Stimulated activated naive CD8-positive, alpha-beta T cell treated with anti-CD3 and anti-CD28 coated beads, Interleukin-15, amount 100 ng/mL, for 72 hours (primary cell): ENCODE measurements around the gene SLC35G2.
A peak's percentile ranks its signal among the peaks of the same experiment; 100 is the strongest.
"Not testable (repeated sequence)": the region's sequence is repeated elsewhere in the genome, so short reads cannot be mapped to it uniquely, and the experiment has no call there.

ENCODE experiments used
- ATAC-seq: fragments of 150-1000 bp; cut with Tn5 transposase; 2 replicates; pipeline ENCODE4 v1.10.0; 2021; ENCODE audit warnings: mild to moderate bottlenecking, moderate library complexity
- DNase-seq, 2 donors: peaks; one replicate each; pipeline ENCODE4 v3.0.0; 2021 to 2022
- H3K27ac Mint-ChIP-seq, 2 donors: one replicate each; pipeline ENCODE4 v1.8.0; 2022; ENCODE audit warnings: mild to moderate bottlenecking in 2 of 2, mixed read lengths in 2 of 2, moderate library complexity in 2 of 2
- H3K27me3 Mint-ChIP-seq: one replicate; pipeline ENCODE4 v1.8.0; 2022; ENCODE audit warnings: mixed read lengths
- H3K4me1 Mint-ChIP-seq: one replicate; pipeline ENCODE4 v1.8.0; 2022; ENCODE audit warnings: mild to moderate bottlenecking, mixed read lengths
- H3K4me3 Mint-ChIP-seq, 2 donors: one replicate each; pipeline ENCODE4 v1.8.0; 2022; ENCODE audit warnings: mild to moderate bottlenecking in 2 of 2, mixed read lengths in 2 of 2, moderate library complexity in 1 of 2
- H3K9me3 Mint-ChIP-seq, 2 donors: one replicate each; pipeline ENCODE4 v1.8.0; 2022; ENCODE audit warnings: mixed read lengths in 2 of 2

SLC35G2 gene

GRCh38 chr3:136818769-136819391, at the start of gene SLC35G2:
SLC35G2 (plus strand) TSS chr3:136819126; CDS start chr3:136854461, 35,335 bp downstream.
- H3K4me1 Mint-ChIP-seq = peaks cover 26% of the 10 kb centered on the region
- H3K27me3 Mint-ChIP-seq = peaks cover 38% of the 10 kb centered on the region
- H3K4me3 Mint-ChIP-seq = peak within 1 kb of the TSS; percentile 93 to 96
- peaks cover 5 to 18% of the 10 kb centered on the region in 2 donors for H3K9me3 Mint-ChIP-seq
- peak within 1 kb of the TSS; percentile 76 to 94 for H3K27ac Mint-ChIP-seq
- ATAC-seq (peak; percentile 73), DNase-seq (peak; percentile 49 to 54)

- DNase-seq = no peak
- Mint-ChIP-seq H3K27ac (no peak overlapping the region), H3K27me3 (no peaks in the 10 kb centered on the region), H3K4me3 (no peak overlapping the region), H3K9me3 (no peaks in the 10 kb centered on the region), H3K4me1 (no peaks in the 10 kb centered on the region)
- ATAC-seq = no peak
Measured at GRCh38 chr3:136772709-136773108, 46.2 kb upstream of the SLC35G2 start.

- H3K4me3 Mint-ChIP-seq = no peak overlapping the region
- DNase-seq (no peak), ATAC-seq (no peak)
- H3K27ac Mint-ChIP-seq = no peak overlapping the region
- H3K27me3 Mint-ChIP-seq = no peaks in the 10 kb centered on the region
- no peaks in the 10 kb centered on the region for H3K4me1 Mint-ChIP-seq
- no peaks in the 10 kb centered on the region for H3K9me3 Mint-ChIP-seq
Measured at GRCh38 chr3:136778865-136779264, 40.1 kb upstream of the SLC35G2 start.

GRCh38 chr3:136780741-136781140, 38.2 kb upstream of the SLC35G2 start:
- Mint-ChIP-seq H3K4me3 (no peak overlapping the region), H3K27ac (no peak overlapping the region), H3K9me3 (no peaks in the 10 kb centered on the region), H3K27me3 (no peaks in the 10 kb centered on the region), H3K4me1 (no peaks in the 10 kb centered on the region)
- ATAC-seq = no peak
- no peak for DNase-seq

GRCh38 chr3:136783708-136784191, 35.2 kb upstream of the SLC35G2 start:
- Mint-ChIP-seq H3K27me3 (no peaks in the 10 kb centered on the region), H3K4me3 (no peak overlapping the region), H3K27ac (no peak overlapping the region), H3K4me1 (peaks cover 15% of the 10 kb centered on the region), H3K9me3 (no peaks in the 10 kb centered on the region)
- ATAC-seq = no peak
- no peak for DNase-seq

- peaks cover 15% of the 10 kb centered on the region for H3K4me1 Mint-ChIP-seq
- ATAC-seq = peak; percentile 80
- DNase-seq = peak in 1 of 2 donors; percentile 15
- H3K27me3 Mint-ChIP-seq = no peaks in the 10 kb centered on the region
- no peak overlapping the region for H3K27ac Mint-ChIP-seq
- H3K9me3 Mint-ChIP-seq = no peaks in the 10 kb centered on the region
- H3K4me3 Mint-ChIP-seq = no peak overlapping the region
Measured at GRCh38 chr3:136787349-136787748, 31.6 kb upstream of the SLC35G2 start.

- no peaks in the 10 kb centered on the region for H3K9me3 Mint-ChIP-seq
- H3K4me1 Mint-ChIP-seq = peaks cover 15% of the 10 kb centered on the region
- H3K4me3 Mint-ChIP-seq = no peak overlapping the region
- no peak overlapping the region for H3K27ac Mint-ChIP-seq
- ATAC-seq = no peak
- no peaks in the 10 kb centered on the region for H3K27me3 Mint-ChIP-seq
- DNase-seq = no peak
Measured at GRCh38 chr3:136788154-136788553, 30.8 kb upstream of the SLC35G2 start.

- H3K27ac Mint-ChIP-seq = peak overlapping the region in 1 of 2 donors; percentile 15
- H3K4me3 Mint-ChIP-seq = no peak overlapping the region
- H3K4me1 Mint-ChIP-seq = peaks cover 15% of the 10 kb centered on the region
- ATAC-seq = no peak
- H3K9me3 Mint-ChIP-seq = no peaks in the 10 kb centered on the region
- H3K27me3 Mint-ChIP-seq = no peaks in the 10 kb centered on the region
- no peak for DNase-seq
Measured at GRCh38 chr3:136789976-136790375, 28.9 kb upstream of the SLC35G2 start.

- H3K4me3 Mint-ChIP-seq = no peak overlapping the region
- no peaks in the 10 kb centered on the region for H3K9me3 Mint-ChIP-seq
- DNase-seq (no peak), ATAC-seq (no peak)
- no peak overlapping the region for H3K27ac Mint-ChIP-seq
- H3K27me3 Mint-ChIP-seq = no peaks in the 10 kb centered on the region
- peaks cover 15% of the 10 kb centered on the region for H3K4me1 Mint-ChIP-seq
Measured at GRCh38 chr3:136790786-136791185, 28.1 kb upstream of the SLC35G2 start.

- DNase-seq = no peak
- Mint-ChIP-seq H3K9me3 (no peaks in the 10 kb centered on the region), H3K4me1 (no peaks in the 10 kb centered on the region), H3K27me3 (no peaks in the 10 kb centered on the region), H3K4me3 (no peak overlapping the region), H3K27ac (no peak overlapping the region)
- no peak for ATAC-seq
Measured at GRCh38 chr3:136792556-136793330, 26.2 kb upstream of the SLC35G2 start.

GRCh38 chr3:136801146-136801545, 17.8 kb upstream of the SLC35G2 start:
- ATAC-seq, H3K27me3 Mint-ChIP-seq, DNase-seq, H3K27ac Mint-ChIP-seq, H3K4me1 Mint-ChIP-seq, H3K4me3 Mint-ChIP-seq, H3K9me3 Mint-ChIP-seq: not testable (repeated sequence)

- Mint-ChIP-seq H3K9me3 (peaks cover 0 to 3% of the 10 kb centered on the region in 2 donors), H3K27ac (no peak overlapping the region), H3K27me3 (no peaks in the 10 kb centered on the region), H3K4me1 (no peaks in the 10 kb centered on the region), H3K4me3 (no peak overlapping the region)
- no peak for DNase-seq
- ATAC-seq = no peak
Measured at GRCh38 chr3:136802481-136802996, 16.4 kb upstream of the SLC35G2 start.

- H3K9me3 Mint-ChIP-seq = no peaks in the 10 kb centered on the region
- no peaks in the 10 kb centered on the region for H3K27me3 Mint-ChIP-seq
- H3K4me3 Mint-ChIP-seq = no peak overlapping the region
- H3K4me1 Mint-ChIP-seq = no peaks in the 10 kb centered on the region
- DNase-seq (no peak), ATAC-seq (no peak)
- H3K27ac Mint-ChIP-seq = no peak overlapping the region
Measured at GRCh38 chr3:136804141-136804540, 14.8 kb upstream of the SLC35G2 start.

GRCh38 chr3:136804813-136805212, 14.1 kb upstream of the SLC35G2 start:
- no peaks in the 10 kb centered on the region for H3K4me1 Mint-ChIP-seq
- H3K4me3 Mint-ChIP-seq = no peak overlapping the region
- no peak for ATAC-seq
- no peaks in the 10 kb centered on the region for H3K9me3 Mint-ChIP-seq
- H3K27ac Mint-ChIP-seq = no peak overlapping the region
- no peak for DNase-seq
- H3K27me3 Mint-ChIP-seq = no peaks in the 10 kb centered on the region

GRCh38 chr3:136805795-136806194, 13.1 kb upstream of the SLC35G2 start:
- Mint-ChIP-seq H3K4me1 (no peaks in the 10 kb centered on the region), H3K27ac (no peak overlapping the region), H3K27me3 (no peaks in the 10 kb centered on the region), H3K9me3 (no peaks in the 10 kb centered on the region), H3K4me3 (no peak overlapping the region)
- no peak for DNase-seq
- ATAC-seq = no peak

- Mint-ChIP-seq H3K4me3 (no peak overlapping the region), H3K27ac (no peak overlapping the region), H3K9me3 (no peaks in the 10 kb centered on the region), H3K4me1 (no peaks in the 10 kb centered on the region), H3K27me3 (peaks cover 4% of the 10 kb centered on the region)
- DNase-seq (no peak), ATAC-seq (no peak)
Measured at GRCh38 chr3:136811701-136812100, 7.2 kb upstream of the SLC35G2 start.
